SK-N-SH (cell line): ENCODE data around the gene THSD7B. TPM values are rescaled to one million over a fixed set of nuclear protein-coding genes. Genes with fewer than 3 reads are reported as not detected.

Experiments used
- CTCF ChIA-PET: fragments of 300-600, 350-600 bp; formaldehyde crosslinking; extraction: SDS; loops from one replicate; lab custom pipeline; 2021; lab: Yijun Ruan, JAX
- POLR2A ChIA-PET: fragments of 350-600 bp; sonication (Branson Sonifier 250); formaldehyde crosslinking; extraction: SDS; loops from one replicate; lab custom pipeline; 2020; ENCODE audit warnings: antibody characterized with exemption, inconsistent platforms; lab: Yijun Ruan, JAX
- DNase-seq: peaks from one replicate; pipeline ENCODE4 v3.0.0; 2012
- H2AFZ ChIP-seq: fragments of 200-600 bp; sonication (generic); 2 replicates; pipeline ENCODE4 v1.8.1; 2016; ENCODE audit warnings: antibody characterized with exemption, mild to moderate bottlenecking, low read depth
- H3F3A ChIP-seq: fragments of 200-600 bp; sonication (generic); replicated peaks from 2 replicates; pipeline ENCODE3; 2016; ENCODE audit warnings: antibody characterized with exemption, mild to moderate bottlenecking; ENCODE audit not compliant: insufficient read depth
- H3K27ac ChIP-seq, 2 experiments: fragments of 200-500 bp in 1 of 2; fragments of 200-600 bp in 1 of 2; sonication (Bioruptor generic) in 1 of 2; sonication (generic), shearing (Covaris generic) in 1 of 2; 2 replicates each; pipeline versions ENCODE4 v1.5.1 to v1.6.1; 2014 to 2016; ENCODE audit warnings: low read depth in 2 of 2, inconsistent platforms in 1 of 2, low read length in 1 of 2, mild to moderate bottlenecking in 1 of 2, mixed read lengths in 1 of 2
- H3K27me3 ChIP-seq: fragments of 200-600 bp; sonication (generic), shearing (Covaris generic); 2 replicates; pipeline ENCODE4 v1.6.1; 2016; ENCODE audit warnings: mixed run types; ENCODE audit not compliant: insufficient read depth
- H3K36me3 ChIP-seq, 2 experiments: fragments of 200-500 bp in 1 of 2; fragments of 200-600 bp in 1 of 2; sonication (Bioruptor generic) in 1 of 2; sonication (generic) in 1 of 2; replicated peaks in 1 of 2; 2 replicates each; pipeline versions ENCODE3 to v1.5.1; 2014 to 2016; ENCODE audit warnings: low read length in 1 of 2, mild to moderate bottlenecking in 1 of 2; ENCODE audit not compliant: insufficient read depth in 2 of 2, control insufficient read depth in 1 of 2
- H3K4me1 ChIP-seq, 2 experiments: fragments of 200-500 bp in 1 of 2; fragments of 200-600 bp in 1 of 2; sonication (Bioruptor generic) in 1 of 2; sonication (generic), shearing (Covaris generic) in 1 of 2; 2 replicates each; pipeline versions ENCODE4 v1.5.1 to v1.6.1; 2014 to 2016; ENCODE audit warnings: low read depth in 1 of 2, low read length in 1 of 2, mixed run types in 1 of 2; ENCODE audit not compliant: insufficient read depth in 2 of 2, control insufficient read depth in 1 of 2
- H3K4me2 ChIP-seq: fragments of 200-600 bp; sonication (generic), shearing (Covaris generic); 2 replicates; pipeline ENCODE4 v1.6.1; 2017; ENCODE audit warnings: mixed run types
- H3K4me3 ChIP-seq, 2 experiments: fragments of 200-500 bp in 1 of 2; fragments of 200-600 bp in 1 of 2; sonication (Bioruptor generic) in 1 of 2; sonication (generic), shearing (Covaris generic) in 1 of 2; 2 replicates each; pipeline versions ENCODE4 v1.5.1 to v1.8.1; 2014 to 2016; ENCODE audit warnings: low read depth in 2 of 2, inconsistent platforms in 1 of 2, low read length in 1 of 2, mild to moderate bottlenecking in 1 of 2, mixed read lengths in 1 of 2, moderate library complexity in 1 of 2
- H3K79me2 ChIP-seq: fragments of 200-600 bp; sonication (generic); 2 replicates; pipeline ENCODE4 v1.8.1; 2017; ENCODE audit warnings: mild to moderate bottlenecking; ENCODE audit not compliant: insufficient read depth
- H3K9ac ChIP-seq: fragments of 200-600 bp; sonication (generic); 2 replicates; pipeline ENCODE4 v1.6.1; 2017; ENCODE audit warnings: mixed run types
- H3K9me2 ChIP-seq: fragments of 200-600 bp; sonication (generic); 2 replicates; pipeline ENCODE4 v1.6.1; 2017; ENCODE audit warnings: mixed run types
- H3K9me3 ChIP-seq: fragments of 200-600 bp; sonication (generic); 2 replicates; pipeline ENCODE4 v1.6.1; 2017; ENCODE audit warnings: mixed run types, mild to moderate bottlenecking, moderate library complexity
- H4K20me1 ChIP-seq: fragments of 200-600 bp; sonication (generic); 2 replicates; pipeline ENCODE4 v1.6.1; 2017; ENCODE audit warnings: mild to moderate bottlenecking, mixed run types; ENCODE audit not compliant: insufficient read depth
- CHD2 ChIP-seq: fragments of 150-350 bp; IDR thresholded peaks from 2 replicates; pipeline ENCODE4 v1.6.1; 2018; ENCODE audit warnings: low read length; ENCODE audit not compliant: partially characterized antibody
- CTCF ChIP-seq: fragments of 200-600 bp; sonication (generic); IDR thresholded peaks from 2 replicates; pipeline ENCODE4 v1.6.1; 2017; ENCODE audit warnings: antibody characterized with exemption, mild to moderate bottlenecking, moderate library complexity
- ELF1 ChIP-seq: IDR thresholded peaks from 2 replicates; pipeline ENCODE4 v1.4.0; 2012
- FOSL2 ChIP-seq: IDR thresholded peaks from 2 replicates; pipeline ENCODE4 v1.4.0; 2012; ENCODE audit warnings: low read depth, mild to moderate bottlenecking, moderate library complexity, borderline replicate concordance
- FOXM1 ChIP-seq: IDR thresholded peaks from 2 replicates; pipeline ENCODE4 v1.4.0; 2012; ENCODE audit warnings: low read depth, mild to moderate bottlenecking
- GABPA ChIP-seq: IDR thresholded peaks from 2 replicates; pipeline ENCODE4 v1.4.0; 2012; ENCODE audit warnings: low read depth, mild to moderate bottlenecking
- GATA2 ChIP-seq: sonication (generic); formaldehyde crosslinking; IDR thresholded peaks from 2 replicates; pipeline ENCODE4 v1.5.0; 2020; ENCODE audit warnings: mild to moderate bottlenecking, missing genetic modification reagents
- JUND ChIP-seq: IDR thresholded peaks from 2 replicates; pipeline ENCODE4 v1.4.0; 2012
- MEF2A ChIP-seq: IDR thresholded peaks from 2 replicates; pipeline ENCODE4 v1.4.0; 2012; ENCODE audit warnings: low read depth, borderline replicate concordance
- MXI1 ChIP-seq: IDR thresholded peaks from 2 replicates; pipeline ENCODE4 v1.6.1; 2012; ENCODE audit warnings: mild to moderate bottlenecking, low read depth, low read length, improper control_type of control experiment
- POLR2AphosphoS5 ChIP-seq: IDR thresholded peaks from 2 replicates; pipeline ENCODE4 v1.6.1; 2012; ENCODE audit warnings: low read depth, low read length
- RCOR1 ChIP-seq: fragments of 150-350 bp; IDR thresholded peaks from 2 replicates; pipeline ENCODE4 v1.6.1; 2017; ENCODE audit warnings: antibody characterized with exemption, low read length
- REST ChIP-seq: IDR thresholded peaks from 2 replicates; pipeline ENCODE4 v1.6.1; 2012; ENCODE audit warnings: mild to moderate bottlenecking, low read depth, low read length, moderate library complexity
- RFX5 ChIP-seq: IDR thresholded peaks from 2 replicates; pipeline ENCODE4 v1.6.1; 2012; ENCODE audit warnings: mild to moderate bottlenecking, improper control_type of control experiment, low read length
- TAF1 ChIP-seq: IDR thresholded peaks from 2 replicates; pipeline ENCODE4 v1.6.1; 2012; ENCODE audit warnings: low read depth, mild to moderate bottlenecking, low read length, moderate library complexity, borderline replicate concordance
- TCF12 ChIP-seq: IDR thresholded peaks from 2 replicates; pipeline ENCODE4 v1.4.0; 2012
- YY1 ChIP-seq: IDR thresholded peaks from 2 replicates; pipeline ENCODE4 v1.4.0; 2012; ENCODE audit warnings: low read depth, mild to moderate bottlenecking
- WGBS: methylation state at CpG from one replicate; pipeline ENCODE4 v1.1.6; 2017; ENCODE audit warnings: low lambda C conversion rate; 5-methylcytosine and 5-hydroxymethylcytosine counted together
- polyA plus RNA-seq, 3 experiments: library from polyadenylated mRNA; depleted of rRNA; stranded (reverse); fragments of >200 nt; gene quantifications; 2 replicates each; pipeline ENCODE4 v1.2.3, GENCODE V29; 2012
- TF ChIP-seq, protein P1 (sequence below): fragments of 150-350 bp; IDR thresholded peaks from 2 replicates; pipeline ENCODE4 v1.6.1; 2017; ENCODE audit warnings: antibody characterized with exemption, low read length, low read depth, borderline replicate concordance

The THSD7B gene
- polyA plus RNA-seq, 1 of the 3 experiments (the other 2 are of a cell fraction), result not detected

DNA sequence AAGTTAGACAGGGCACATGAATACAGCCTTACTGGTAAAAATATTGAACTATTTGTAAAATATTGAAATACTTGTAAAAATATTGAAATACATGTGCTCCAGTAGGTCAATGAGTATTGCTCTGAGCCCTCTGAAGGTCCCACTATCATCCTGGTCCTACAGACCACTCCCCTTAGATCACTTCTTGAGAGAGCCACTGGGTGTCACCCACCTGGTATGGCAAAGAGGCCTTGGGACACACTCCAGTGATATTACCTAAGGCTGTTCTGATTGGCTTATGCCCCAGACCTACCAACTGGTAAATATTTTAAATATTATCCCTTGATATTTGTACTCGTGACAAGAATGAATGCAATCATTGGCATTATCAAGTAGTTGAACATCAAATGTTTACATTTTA, 5.0 kb downstream of the THSD7B start:
- H3K4me1 ChIP-seq, result peaks cover 0 to 7% of the 10 kb centered on the region in 2 experiments; a peak in 1 of 4 replicates
- no peak overlapping the region for H3K27ac ChIP-seq
- no peaks in the 10 kb centered on the region for H3F3A ChIP-seq
- H3K4me2 ChIP-seq, result no peak overlapping the region
- CTCF ChIA-PET, result interaction anchor here (1.9 kb wide), 1 partner anchor 347 kb away, joined by 5 read pairs; no protein-coding TSS in a partner anchor
- H3K36me3 ChIP-seq, result no peaks in the 10 kb centered on the region
- WGBS, result 29% methylated on average over 1 of the region's 1 CpG
- DNase-seq, result no peak
- POLR2A ChIA-PET, result no interaction called here
- H3K79me2 ChIP-seq, result no peaks in the 10 kb centered on the region
- H3K9me3 ChIP-seq, result no peaks in the 10 kb centered on the region
- H2AFZ ChIP-seq, result no peak overlapping the region
- no peak overlapping the region for H3K4me3 ChIP-seq
- H3K9me2 ChIP-seq, result no peaks in the 10 kb centered on the region
- H3K9ac ChIP-seq, result no peak overlapping the region
- no peaks in the 10 kb centered on the region; the same call in 1 of the 2 replicates for H3K27me3 ChIP-seq
- H4K20me1 ChIP-seq, result no peaks in the 10 kb centered on the region
- TF ChIP-seq FOSL2 (no peak), MXI1 (no peak), TCF12 (no peak), POLR2AphosphoS5 (no peak), RCOR1 (no peak), ELF1 (no peak), REST (no peak)

- Histone ChIP-seq H3K79me2 (no peaks in the 10 kb centered on the region), H3K9me2 (no peaks in the 10 kb centered on the region), H3F3A (no peaks in the 10 kb centered on the region), H3K27ac (no peak overlapping the region), H2AFZ (no peak overlapping the region), H3K4me2 (no peak overlapping the region), H3K9me3 (no peaks in the 10 kb centered on the region), H3K4me1 (no peaks in the 10 kb centered on the region), H4K20me1 (no peaks in the 10 kb centered on the region), H3K36me3 (no peaks in the 10 kb centered on the region), H3K9ac (no peak overlapping the region), H3K27me3 (no peaks in the 10 kb centered on the region), H3K4me3 (no peak overlapping the region)
- DNase-seq, result no peak
- CTCF ChIA-PET, result interaction anchor here (1.0 kb wide), 1 partner anchor 354 kb away, joined by 3 read pairs; no protein-coding TSS in a partner anchor
- TF ChIP-seq MEF2A (no peak), CHD2 (no peak), ELF1 (no peak), FOXM1 (no peak), YY1 (no peak), CTCF (no peak), GATA2 (no peak), TAF1 (no peak), GABPA (no peak), RFX5 (no peak), JUND (no peak)
- TF ChIP-seq, protein P1, sequence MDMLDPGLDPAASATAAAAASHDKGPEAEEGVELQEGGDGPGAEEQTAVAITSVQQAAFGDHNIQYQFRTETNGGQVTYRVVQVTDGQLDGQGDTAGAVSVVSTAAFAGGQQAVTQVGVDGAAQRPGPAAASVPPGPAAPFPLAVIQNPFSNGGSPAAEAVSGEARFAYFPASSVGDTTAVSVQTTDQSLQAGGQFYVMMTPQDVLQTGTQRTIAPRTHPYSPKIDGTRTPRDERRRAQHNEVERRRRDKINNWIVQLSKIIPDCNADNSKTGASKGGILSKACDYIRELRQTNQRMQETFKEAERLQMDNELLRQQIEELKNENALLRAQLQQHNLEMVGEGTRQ, result no peak
- 4% methylated on average over 2 of the region's 2 CpGs for WGBS
- POLR2A ChIA-PET, result no interaction called here
These were observed 12.0 kb downstream of the THSD7B start for GRCh38 chr2:136777391-136777790.
